Fibroblast of the aortic adventitia (primary cell): Measurements from ENCODE around the gene MED29. TPM values are rescaled to one million over a fixed set of nuclear protein-coding genes. Genes with fewer than 3 reads are reported as not detected.

Experiments used
- DNase-seq: peaks from one replicate; pipeline ENCODE4 v3.0.0-alpha.2; 2010; ENCODE audit warnings: low read depth
- H3K4me3 ChIP-seq: 2 replicates; pipeline ENCODE4 v1.5.1; 2011; ENCODE audit warnings: low read depth, mild to moderate bottlenecking, control low read depth, low read length, moderate library complexity
- CTCF ChIP-seq: IDR thresholded peaks from 2 replicates; pipeline ENCODE4 v1.5.1; 2011; ENCODE audit warnings: mild to moderate bottlenecking, low read length, control low read depth, inconsistent platforms; ENCODE audit not compliant: insufficient read depth
- total RNA-seq: library from RNA; depleted of rRNA; stranded (reverse); fragments of >200 nt; gene quantifications from 2 replicates; pipeline ENCODE4 v1.2.3, GENCODE V29; 2012; ENCODE audit warnings: low replicate concordance

The MED29 gene
- total RNA-seq, 1 donor, result 25.7 TPM

DNA sequence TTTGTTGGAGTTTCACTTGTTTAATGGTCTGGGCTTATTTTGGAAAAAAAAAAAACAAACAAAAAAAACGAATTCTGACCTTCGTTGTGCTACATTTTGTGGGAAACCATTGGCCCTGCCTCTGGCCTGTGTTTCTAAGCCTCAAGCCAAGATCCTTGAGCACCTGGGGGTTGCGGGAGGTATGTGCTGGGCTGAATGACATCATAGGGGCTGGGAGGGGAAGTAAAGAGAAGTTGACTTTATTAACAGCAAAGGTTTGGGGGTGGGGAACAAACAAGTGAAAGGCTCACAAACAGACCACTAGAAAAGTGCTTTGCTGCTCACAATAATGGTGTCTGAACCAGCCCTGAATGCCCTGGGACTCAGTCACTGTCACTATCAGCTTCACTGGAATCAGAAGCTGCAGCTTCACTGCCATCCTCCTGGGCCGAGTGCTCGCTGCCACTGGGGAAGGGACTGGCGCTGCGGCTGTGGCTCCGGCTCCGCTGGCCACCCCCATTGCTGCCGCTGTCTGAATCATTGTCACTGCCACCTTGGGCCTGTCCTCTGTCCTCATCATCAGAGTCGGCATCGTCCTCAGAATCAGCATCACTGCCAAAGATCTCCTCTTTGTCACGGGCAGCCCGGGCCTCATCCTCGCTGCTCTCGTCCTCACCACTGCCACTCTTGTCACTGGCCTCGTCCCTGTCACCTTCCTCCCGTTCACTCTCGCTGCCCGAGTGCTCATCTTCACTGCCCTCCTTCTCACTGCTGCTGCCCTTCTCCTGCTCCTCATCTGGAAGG, 5.4 kb upstream of the MED29 start:
- TF ChIP-seq CTCF, result no peak
- DNase-seq, result no peak
- no peak overlapping the region for H3K4me3 ChIP-seq

DNA sequence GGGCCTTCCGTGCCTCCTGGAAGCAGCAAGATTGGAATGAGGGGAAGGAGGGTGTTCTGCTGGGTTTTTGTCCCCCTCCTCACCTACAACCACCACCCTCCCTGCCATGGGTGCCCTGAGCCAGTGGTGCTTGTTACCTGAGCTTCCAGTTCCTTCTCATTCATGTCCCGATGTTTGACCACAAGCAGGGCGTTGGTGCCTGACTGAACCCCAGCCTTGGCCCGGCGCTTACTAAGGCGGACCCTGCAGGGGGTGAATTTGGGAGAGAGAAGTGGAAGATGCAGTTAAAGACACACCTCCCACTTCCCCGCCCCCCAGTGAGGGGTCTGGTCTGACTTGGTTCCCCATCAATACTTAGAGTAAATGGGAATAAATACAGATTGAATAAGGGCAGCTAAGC, 4.6 kb upstream of the MED29 start:
- DNase-seq, result no peak
- TF ChIP-seq CTCF, result no peak
- H3K4me3 ChIP-seq, result no peak overlapping the region

- no peak for DNase-seq
- no peak for TF ChIP-seq CTCF
- no peak overlapping the region for H3K4me3 ChIP-seq
Measured at GRCh38 chr19:39388657-39389056, 2.5 kb upstream of the MED29 start.

- no peak for TF ChIP-seq CTCF
- no peak for DNase-seq
- H3K4me3 ChIP-seq, result peak overlapping the region; percentile 99
Measured at GRCh38 chr19:39389631-39390414, 1.4 kb upstream of the MED29 start.

GRCh38 chr19:39390451-39390750, 777 bp upstream of the MED29 start:
- no peak for DNase-seq
- peak overlapping the region; percentile 99 for H3K4me3 ChIP-seq
- TF ChIP-seq CTCF, result no peak

DNA sequence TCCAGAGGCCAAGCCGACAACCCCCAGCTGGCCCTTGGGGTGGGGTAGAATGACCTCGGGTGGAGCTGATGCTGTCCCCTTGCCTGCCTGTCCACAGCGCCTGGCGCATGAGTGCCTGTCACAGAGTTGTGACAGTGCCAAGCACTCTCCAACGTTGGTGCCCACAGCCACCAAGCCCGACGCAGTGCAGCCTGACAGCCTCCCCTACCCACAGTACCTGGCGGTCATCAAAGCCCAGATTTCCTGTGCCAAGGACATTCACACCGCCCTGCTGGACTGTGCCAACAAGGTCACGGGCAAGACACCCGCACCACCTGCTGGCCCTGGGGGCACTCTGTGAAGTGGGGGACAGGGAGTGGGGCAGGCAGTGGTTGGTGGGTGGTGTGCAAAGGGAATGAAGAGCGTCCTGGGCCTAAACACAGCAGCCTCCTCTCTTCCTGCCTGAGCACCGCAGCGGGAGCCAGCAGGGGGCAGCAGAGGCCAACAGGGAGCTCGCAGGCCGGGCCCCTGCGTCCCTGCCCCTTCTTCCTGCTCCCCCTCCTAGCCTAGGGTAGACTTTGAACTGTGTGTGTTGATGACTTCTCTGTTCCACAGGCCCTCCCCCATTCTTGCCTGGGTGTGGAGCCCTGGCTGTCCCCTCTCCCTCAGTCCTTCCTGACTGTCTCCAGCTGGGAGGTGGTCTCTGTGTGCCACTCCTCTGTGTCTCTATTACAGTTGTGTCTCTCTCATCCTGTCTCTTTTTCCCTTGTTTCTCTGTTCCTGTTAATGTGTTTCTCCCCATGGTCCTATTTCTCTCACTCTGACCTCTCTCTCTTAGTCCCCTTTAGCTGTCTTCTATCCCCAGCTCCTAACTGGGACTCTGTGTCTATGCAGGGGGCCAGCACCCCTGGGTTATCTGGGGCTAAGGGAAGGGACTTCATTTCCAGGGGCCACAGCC, 6.5 kb downstream of the MED29 start:
- H3K4me3 ChIP-seq, result no peak overlapping the region
- DNase-seq, result peak; percentile 83
- TF ChIP-seq CTCF, result peak; percentile 99
